HCT116 (cell line): ENCODE measurements around the gene TNFRSF9.

Experiments
- EZH2 ChIP-seq: fragments of 200-600 bp; sonication (generic); IDR thresholded peaks from 2 replicates; pipeline ENCODE4 v1.6.1; 2017; ENCODE audit warnings: antibody characterized with exemption, mixed run types
- JUND ChIP-seq: IDR thresholded peaks from 2 replicates; pipeline ENCODE4 v1.6.1; 2012
- POLR2A ChIP-seq: IDR thresholded peaks from 2 replicates; pipeline ENCODE4 v1.7.0; 2011; ENCODE audit warnings: borderline replicate concordance; ENCODE audit not compliant: insufficient read depth, insufficient read length; ENCODE audit errors: extremely low read depth
- POLR2AphosphoS5 ChIP-seq: IDR thresholded peaks from 2 replicates; pipeline ENCODE4 v1.6.1; 2011; ENCODE audit warnings: mild to moderate bottlenecking, low read depth, low read length, moderate library complexity
- SIN3A ChIP-seq: IDR thresholded peaks from 2 replicates; pipeline ENCODE4 v1.6.1; 2012; ENCODE audit warnings: low read depth
- SP1 ChIP-seq: IDR thresholded peaks from 2 replicates; pipeline ENCODE4 v1.6.1; 2012; ENCODE audit warnings: low read depth
- ZNF274 ChIP-seq: fragments of 200-500 bp; sonication (Bioruptor generic); IDR thresholded peaks from 2 replicates; pipeline ENCODE4 v1.6.1; 2014; ENCODE audit warnings: mild to moderate bottlenecking, low read depth, low read length, inconsistent platforms
- TF ChIP-seq, protein P1 (sequence below): IDR thresholded peaks from 2 replicates; pipeline ENCODE4 v1.6.1; 2012
- TF ChIP-seq, protein P2 (sequence below), 3 experiments: fragments of 200-600 bp in 1 of 3; sonication (generic) in 1 of 3; IDR thresholded peaks in 2 of 3; conservative IDR thresholded peaks in 1 of 3; 2 replicates each; pipeline ENCODE4 v1.5.1; 2012 to 2017; ENCODE audit warnings: low read depth in 2 of 3, low read length in 2 of 3, antibody characterized with exemption in 1 of 3, borderline replicate concordance in 1 of 3, control low read depth in 1 of 3, mild to moderate bottlenecking in 1 of 3, mixed read lengths in 1 of 3, mixed run types in 1 of 3, moderate library complexity in 1 of 3; ENCODE audit not compliant: insufficient read depth in 1 of 3

DNA sequence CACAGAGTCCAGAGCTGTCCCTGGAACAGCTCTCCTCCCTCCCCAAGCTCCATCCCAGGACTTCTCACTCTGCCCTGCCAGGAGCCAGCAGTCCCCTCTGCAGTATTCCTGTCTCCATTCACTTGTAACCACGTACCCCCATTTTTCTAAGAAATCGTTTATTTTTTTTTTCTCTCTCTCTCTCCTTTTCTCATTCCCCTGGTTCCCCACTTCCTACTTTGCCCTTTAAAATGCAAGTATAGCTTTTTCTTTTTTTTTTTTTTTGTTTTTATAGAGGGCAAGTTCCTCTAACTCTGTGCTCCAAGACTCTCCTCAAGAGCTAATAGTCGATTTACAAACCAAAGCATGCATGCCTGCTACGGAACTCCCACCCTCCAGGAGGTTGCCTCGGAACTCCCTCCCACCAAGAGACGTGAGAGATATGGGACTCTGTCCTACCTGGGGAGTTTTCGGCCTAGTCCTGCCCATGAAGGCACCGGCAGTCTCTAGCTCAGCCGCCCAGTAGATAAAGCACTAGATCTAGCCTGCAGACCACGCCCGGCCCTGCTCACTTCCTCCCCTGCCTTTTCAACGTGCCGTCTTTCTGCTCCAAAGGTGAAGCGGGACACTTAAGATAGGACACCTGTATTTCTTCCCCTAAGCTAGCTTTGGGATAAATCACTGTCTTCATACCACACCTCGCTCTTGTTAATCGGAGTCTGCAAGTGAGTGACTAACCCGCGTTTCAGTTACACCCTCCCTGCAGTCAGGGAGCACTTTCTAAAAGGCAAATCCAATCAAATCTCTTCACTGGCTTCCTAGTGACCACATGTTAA, 27.7 kb downstream of the TNFRSF9 start:
- TF ChIP-seq, protein P1, sequence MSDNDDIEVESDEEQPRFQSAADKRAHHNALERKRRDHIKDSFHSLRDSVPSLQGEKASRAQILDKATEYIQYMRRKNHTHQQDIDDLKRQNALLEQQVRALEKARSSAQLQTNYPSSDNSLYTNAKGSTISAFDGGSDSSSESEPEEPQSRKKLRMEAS = no peak
- TF ChIP-seq JUND = no peak
- TF ChIP-seq, protein P2, sequence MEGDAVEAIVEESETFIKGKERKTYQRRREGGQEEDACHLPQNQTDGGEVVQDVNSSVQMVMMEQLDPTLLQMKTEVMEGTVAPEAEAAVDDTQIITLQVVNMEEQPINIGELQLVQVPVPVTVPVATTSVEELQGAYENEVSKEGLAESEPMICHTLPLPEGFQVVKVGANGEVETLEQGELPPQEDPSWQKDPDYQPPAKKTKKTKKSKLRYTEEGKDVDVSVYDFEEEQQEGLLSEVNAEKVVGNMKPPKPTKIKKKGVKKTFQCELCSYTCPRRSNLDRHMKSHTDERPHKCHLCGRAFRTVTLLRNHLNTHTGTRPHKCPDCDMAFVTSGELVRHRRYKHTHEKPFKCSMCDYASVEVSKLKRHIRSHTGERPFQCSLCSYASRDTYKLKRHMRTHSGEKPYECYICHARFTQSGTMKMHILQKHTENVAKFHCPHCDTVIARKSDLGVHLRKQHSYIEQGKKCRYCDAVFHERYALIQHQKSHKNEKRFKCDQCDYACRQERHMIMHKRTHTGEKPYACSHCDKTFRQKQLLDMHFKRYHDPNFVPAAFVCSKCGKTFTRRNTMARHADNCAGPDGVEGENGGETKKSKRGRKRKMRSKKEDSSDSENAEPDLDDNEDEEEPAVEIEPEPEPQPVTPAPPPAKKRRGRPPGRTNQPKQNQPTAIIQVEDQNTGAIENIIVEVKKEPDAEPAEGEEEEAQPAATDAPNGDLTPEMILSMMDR (IDR thresholded peaks at IDR 0.05 in 2 of 3, conservative IDR thresholded peaks at IDR 0.05 in 1 of 3; ENCODE audit: borderline replicate concordance in 1 of 3, insufficient read depth in 1 of 3, low read depth in 2 of 3, low read length in 2 of 3) = no peak
- TF ChIP-seq ZNF274 = no peak
- TF ChIP-seq EZH2 = no peak
- TF ChIP-seq POLR2A = no peak
- TF ChIP-seq SIN3A = no peak
- TF ChIP-seq SP1 = no peak
- TF ChIP-seq POLR2AphosphoS5 = no peak; the same call in 1 of the 2 replicates
